ENCODE results near the gene ZNF132.

DNA sequence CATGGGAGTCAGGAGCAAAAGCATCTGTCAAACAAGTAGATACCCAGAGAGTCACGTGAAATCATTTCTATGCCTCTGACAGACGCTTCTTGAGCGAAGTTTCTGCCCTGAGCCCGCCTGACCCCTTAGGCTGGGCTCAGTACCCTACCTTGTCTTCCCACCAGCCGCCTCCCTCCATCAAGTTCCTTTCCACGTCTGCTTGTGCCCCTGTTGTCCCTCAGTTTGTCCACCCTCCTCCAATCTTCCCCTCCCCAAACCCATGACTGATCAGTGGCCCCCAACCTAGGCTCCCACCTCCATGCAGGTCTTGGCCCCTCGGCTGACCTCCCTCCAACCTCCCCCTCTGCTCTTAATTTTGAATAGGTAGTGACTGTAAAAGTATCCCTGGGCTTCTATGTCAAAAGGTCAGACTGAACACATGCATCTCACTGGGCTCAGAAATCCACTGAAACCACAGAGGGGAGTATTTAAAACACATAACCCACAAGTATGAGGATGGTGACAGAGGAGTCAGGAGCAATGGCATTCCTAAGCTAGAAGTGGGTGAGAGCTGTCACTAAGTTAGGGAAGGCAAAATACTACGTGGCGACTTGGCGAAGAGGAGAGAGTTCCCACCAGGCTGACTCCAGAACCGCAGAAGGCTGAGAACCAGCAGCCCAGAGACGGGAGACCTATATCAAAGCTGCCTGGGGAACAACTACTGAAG lies 34.5 kb upstream of the ZNF132 start:
- TF ChIP-seq POLR2A (IDR thresholded peaks at IDR 0.05) = no peak
- TF ChIP-seq, protein P1, sequence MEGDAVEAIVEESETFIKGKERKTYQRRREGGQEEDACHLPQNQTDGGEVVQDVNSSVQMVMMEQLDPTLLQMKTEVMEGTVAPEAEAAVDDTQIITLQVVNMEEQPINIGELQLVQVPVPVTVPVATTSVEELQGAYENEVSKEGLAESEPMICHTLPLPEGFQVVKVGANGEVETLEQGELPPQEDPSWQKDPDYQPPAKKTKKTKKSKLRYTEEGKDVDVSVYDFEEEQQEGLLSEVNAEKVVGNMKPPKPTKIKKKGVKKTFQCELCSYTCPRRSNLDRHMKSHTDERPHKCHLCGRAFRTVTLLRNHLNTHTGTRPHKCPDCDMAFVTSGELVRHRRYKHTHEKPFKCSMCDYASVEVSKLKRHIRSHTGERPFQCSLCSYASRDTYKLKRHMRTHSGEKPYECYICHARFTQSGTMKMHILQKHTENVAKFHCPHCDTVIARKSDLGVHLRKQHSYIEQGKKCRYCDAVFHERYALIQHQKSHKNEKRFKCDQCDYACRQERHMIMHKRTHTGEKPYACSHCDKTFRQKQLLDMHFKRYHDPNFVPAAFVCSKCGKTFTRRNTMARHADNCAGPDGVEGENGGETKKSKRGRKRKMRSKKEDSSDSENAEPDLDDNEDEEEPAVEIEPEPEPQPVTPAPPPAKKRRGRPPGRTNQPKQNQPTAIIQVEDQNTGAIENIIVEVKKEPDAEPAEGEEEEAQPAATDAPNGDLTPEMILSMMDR (IDR thresholded peaks at IDR 0.05) = no peak

Measured in testis (tissue), 2 donors.